GM06990 (cell line): ENCODE measurements around the gene KRTAP5-3.

ENCODE experiments used
- DNase-seq: peaks from one replicate; pipeline ENCODE4 v3.0.0-alpha.2; 2011; ENCODE audit not compliant: insufficient read length; ENCODE audit errors: extremely low read depth
- H3K27me3 ChIP-seq: replicated peaks from 2 replicates; pipeline ENCODE4 v1.6.0; 2011; ENCODE audit warnings: low read length; ENCODE audit not compliant: control insufficient read depth, insufficient read depth
- H3K36me3 ChIP-seq: 2 replicates; pipeline ENCODE4 v1.5.1; 2011; ENCODE audit warnings: low read length; ENCODE audit not compliant: control insufficient read depth, insufficient read depth
- H3K4me3 ChIP-seq: replicated peaks from 2 replicates; pipeline ENCODE4 v1.5.1; 2011; ENCODE audit warnings: low read depth, mild to moderate bottlenecking, control low read depth, low read length
- CTCF ChIP-seq: IDR thresholded peaks from 2 replicates; pipeline ENCODE4 v1.5.1; 2011; ENCODE audit warnings: low read length, control low read depth, mild to moderate bottlenecking, inconsistent platforms; ENCODE audit not compliant: insufficient read depth, poor library complexity, severe bottlenecking

KRTAP5-3 gene

GRCh38 chr11:1566381-1567051 lies 41.7 kb downstream of the KRTAP5-3 start:
- Histone ChIP-seq H3K4me3 (no peak overlapping the region), H3K36me3 (no peaks in the 10 kb centered on the region), H3K27me3 (no peaks in the 10 kb centered on the region; the same call in none of the 2 replicates)
- TF ChIP-seq CTCF = peak; percentile 36
- no peak for DNase-seq

GRCh38 chr11:1565904-1566247 lies 42.4 kb downstream of the KRTAP5-3 start:
- TF ChIP-seq CTCF = no peak
- no peaks in the 10 kb centered on the region; the same call in none of the 2 replicates for H3K27me3 ChIP-seq
- no peak overlapping the region for H3K4me3 ChIP-seq
- no peaks in the 10 kb centered on the region for H3K36me3 ChIP-seq
- no peak for DNase-seq

GRCh38 chr11:1565173-1565903 lies 42.9 kb downstream of the KRTAP5-3 start:
- no peak for DNase-seq
- Histone ChIP-seq H3K36me3 (no peaks in the 10 kb centered on the region), H3K27me3 (no peaks in the 10 kb centered on the region; the same call in none of the 2 replicates), H3K4me3 (no peak overlapping the region)
- TF ChIP-seq CTCF = no peak

- no peak for TF ChIP-seq CTCF
- Histone ChIP-seq H3K27me3 (no peaks in the 10 kb centered on the region; the same call in none of the 2 replicates), H3K36me3 (no peaks in the 10 kb centered on the region), H3K4me3 (no peak overlapping the region)
- no peak for DNase-seq
Measured at GRCh38 chr11:1564535-1565172, 43.6 kb downstream of the KRTAP5-3 start.

- H3K4me3 ChIP-seq = no peak overlapping the region
- no peak for DNase-seq
- no peaks in the 10 kb centered on the region for H3K36me3 ChIP-seq
- TF ChIP-seq CTCF = no peak
- H3K27me3 ChIP-seq = no peaks in the 10 kb centered on the region; the same call in none of the 2 replicates
Measured at GRCh38 chr11:1563697-1564534, 44.3 kb downstream of the KRTAP5-3 start.
